HepG2 (cell line): Measurements from ENCODE around the gene P3H4. TPM values are rescaled to one million over a fixed set of nuclear protein-coding genes. Genes with fewer than 3 reads are reported as not detected.
A peak's percentile ranks its signal among the peaks of the same experiment; 100 is the strongest.

Source experiments
- ATF1 ChIP-seq: IDR thresholded peaks from 2 replicates; pipeline ENCODE4 v1.6.1; 2016; ENCODE audit warnings: mild to moderate bottlenecking, control low read depth
- CREB1 ChIP-seq, 2 experiments: fragments of 450-650 bp in 1 of 2; IDR thresholded peaks; 2 replicates each; pipeline ENCODE4 v1.6.1; 2016 to 2017; ENCODE audit warnings: control low read depth in 1 of 2, mild to moderate bottlenecking in 1 of 2, missing compliant biosample characterization in 1 of 2, missing genetic modification characterization in 1 of 2
- HMG20B ChIP-seq: conservative IDR thresholded peaks from 2 replicates; pipeline ENCODE4 v1.6.1; 2016; ENCODE audit warnings: missing genetic modification reagents, missing compliant biosample characterization
- HNF1A ChIP-seq, 2 experiments: sonication (generic) in 1 of 2; formaldehyde crosslinking in 1 of 2; IDR thresholded peaks; 2 replicates each; pipeline versions ENCODE4 v1.4.0 to v1.6.1; 2016 to 2020; ENCODE audit warnings: borderline replicate concordance in 1 of 2, low read depth in 1 of 2, mild to moderate bottlenecking in 1 of 2, missing genetic modification reagents in 1 of 2
- KLF15 ChIP-seq: sonication (generic); formaldehyde crosslinking; IDR thresholded peaks from 2 replicates; pipeline ENCODE4 v1.8.1; 2023; ENCODE audit warnings: borderline replicate concordance, mild to moderate bottlenecking, inconsistent platforms, missing genetic modification reagents, mixed read lengths
- NR1H2 ChIP-seq: sonication (generic); formaldehyde crosslinking; IDR thresholded peaks from 2 replicates; pipeline ENCODE4 v1.8.1; 2022; ENCODE audit warnings: low read depth, missing genetic modification reagents, borderline replicate concordance
- RBM22 ChIP-seq: fragments of 200-400 bp; formaldehyde crosslinking; optimal IDR thresholded peaks from 2 replicates; pipeline ENCODE3; 2017; ENCODE audit warnings: mild to moderate bottlenecking, low read length, moderate library complexity
- SAFB2 ChIP-seq: sonication (generic); formaldehyde crosslinking; IDR thresholded peaks from 2 replicates; pipeline ENCODE4 v1.5.1; 2020; ENCODE audit warnings: missing genetic modification reagents, low read depth, mild to moderate bottlenecking, borderline replicate concordance
- TGIF2 ChIP-seq: IDR thresholded peaks from 2 replicates; pipeline ENCODE4 v1.6.1; 2016; ENCODE audit warnings: control low read depth, missing compliant biosample characterization
- ZFP90 ChIP-seq: sonication (generic); formaldehyde crosslinking; IDR thresholded peaks from 2 replicates; pipeline ENCODE4 v1.8.0; 2022; ENCODE audit warnings: missing genetic modification reagents, mild to moderate bottlenecking, inconsistent platforms, borderline replicate concordance
- ZNF343 ChIP-seq: sonication (generic); formaldehyde crosslinking; IDR thresholded peaks from 2 replicates; pipeline ENCODE4 v1.4.0; 2020; ENCODE audit warnings: mild to moderate bottlenecking, missing genetic modification reagents
- ZNF496 ChIP-seq: sonication (generic); formaldehyde crosslinking; IDR thresholded peaks from 2 replicates; pipeline ENCODE4 v1.8.1; 2023; ENCODE audit warnings: mild to moderate bottlenecking, moderate library complexity, missing genetic modification reagents; ENCODE audit not compliant: insufficient replicate concordance
- ZNF501 ChIP-seq: sonication (generic); formaldehyde crosslinking; IDR thresholded peaks from 2 replicates; pipeline ENCODE4 v1.5.1; 2020; ENCODE audit warnings: mild to moderate bottlenecking, moderate library complexity, missing genetic modification reagents
- ZNF562 ChIP-seq: sonication (generic); formaldehyde crosslinking; IDR thresholded peaks from 2 replicates; pipeline ENCODE4 v1.8.0; 2022; ENCODE audit warnings: missing genetic modification reagents, borderline replicate concordance
- ZNF564 ChIP-seq: sonication (generic); formaldehyde crosslinking; IDR thresholded peaks from 2 replicates; pipeline ENCODE4 v1.8.1; 2023; ENCODE audit warnings: mild to moderate bottlenecking, missing genetic modification reagents
- ZNF639 ChIP-seq: conservative IDR thresholded peaks from 2 replicates; pipeline ENCODE4 v1.6.1; 2018; ENCODE audit warnings: missing genetic modification reagents
- ZNF709 ChIP-seq: sonication (generic); formaldehyde crosslinking; IDR thresholded peaks from 2 replicates; pipeline ENCODE4 v1.5.0; 2020; ENCODE audit warnings: mild to moderate bottlenecking, missing genetic modification reagents
- ZNF766 ChIP-seq: sonication (generic); formaldehyde crosslinking; IDR thresholded peaks from 2 replicates; pipeline ENCODE4 v1.5.0; 2020; ENCODE audit warnings: missing genetic modification reagents, borderline replicate concordance
- ZNF776 ChIP-seq: sonication (generic); formaldehyde crosslinking; IDR thresholded peaks from 2 replicates; pipeline ENCODE4 v1.4.0; 2020; ENCODE audit warnings: mild to moderate bottlenecking, missing genetic modification reagents
- polyA plus RNA-seq, 8 experiments: library from polyadenylated mRNA; depleted of rRNA in 3 of 8; stranded (reverse) in 7 of 8; unstranded in 1 of 8; fragments of >200 nt; fragmentation: Illumina TruSeq in 4 of 8; extraction: Trizol in 4 of 8; gene quantifications; 2 replicates each; pipeline versions ENCODE4 v1.2.1 to v1.2.3, GENCODE V29; 2011 to 2016; ENCODE audit warnings: low read depth in 4 of 8, missing spikeins in 1 of 8, mixed read lengths in 1 of 8; ENCODE audit not compliant: insufficient read depth in 1 of 8
- total RNA-seq, 5 experiments: library from RNA; depleted of rRNA; stranded (reverse); fragments of >200 nt; fragmentation: Illumina TruSeq; extraction: Trizol; gene quantifications; 2 replicates each; pipeline ENCODE4 v1.2.3, GENCODE V29; 2016; ENCODE audit warnings: low read depth in 1 of 5
- TF ChIP-seq, protein P1 (sequence below): sonication (generic); formaldehyde crosslinking; IDR thresholded peaks from 2 replicates; pipeline ENCODE4 v1.5.0; 2020; ENCODE audit warnings: mild to moderate bottlenecking, missing genetic modification reagents
- TF ChIP-seq, protein P2 (sequence below): IDR thresholded peaks from 2 replicates; pipeline ENCODE4 v1.6.1; 2012; ENCODE audit warnings: inconsistent platforms

The P3H4 gene
- total and polyA plus RNA-seq, 2 of the 13 experiments (the other 11 are each of a cell fraction or from before 2014, with no cell fraction given): 37.1 to 50.6 TPM

GRCh38 chr17:41801374-41802271 lies 10.1 kb downstream of the P3H4 start (continued):
- TF ChIP-seq, protein P1, sequence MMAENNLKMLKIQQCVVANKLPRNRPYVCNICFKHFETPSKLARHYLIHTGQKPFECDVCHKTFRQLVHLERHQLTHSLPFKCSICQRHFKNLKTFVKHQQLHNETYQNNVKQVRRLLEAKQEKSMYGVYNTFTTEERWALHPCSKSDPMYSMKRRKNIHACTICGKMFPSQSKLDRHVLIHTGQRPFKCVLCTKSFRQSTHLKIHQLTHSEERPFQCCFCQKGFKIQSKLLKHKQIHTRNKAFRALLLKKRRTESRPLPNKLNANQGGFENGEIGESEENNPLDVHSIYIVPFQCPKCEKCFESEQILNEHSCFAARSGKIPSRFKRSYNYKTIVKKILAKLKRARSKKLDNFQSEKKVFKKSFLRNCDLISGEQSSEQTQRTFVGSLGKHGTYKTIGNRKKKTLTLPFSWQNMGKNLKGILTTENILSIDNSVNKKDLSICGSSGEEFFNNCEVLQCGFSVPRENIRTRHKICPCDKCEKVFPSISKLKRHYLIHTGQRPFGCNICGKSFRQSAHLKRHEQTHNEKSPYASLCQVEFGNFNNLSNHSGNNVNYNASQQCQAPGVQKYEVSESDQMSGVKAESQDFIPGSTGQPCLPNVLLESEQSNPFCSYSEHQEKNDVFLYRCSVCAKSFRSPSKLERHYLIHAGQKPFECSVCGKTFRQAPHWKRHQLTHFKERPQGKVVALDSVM: no peak
- TF ChIP-seq ZNF564 (CRISPR knock-in tag) (no peak), ZNF562 (CRISPR knock-in tag) (no peak), KLF15 (no peak), SAFB2 (no peak), HMG20B (CRISPR knock-in tag) (no peak; the same call in 1 of the 2 replicates), CREB1 (IDR thresholded peaks at IDR 0.05) (no peak), CREB1 (CRISPR knock-in tag; IDR thresholded peaks at IDR 0.05) (no peak), RBM22 (peak; percentile 88), ZNF501 (CRISPR knock-in tag) (no peak), ZNF776 (no peak), NR1H2 (no peak), TGIF2 (CRISPR knock-in tag) (no peak), ZFP90 (CRISPR knock-in tag) (no peak), ZNF709 (CRISPR knock-in tag) (no peak), ZNF496 (CRISPR knock-in tag) (no peak), ZNF766 (CRISPR knock-in tag) (no peak), ZNF639 (no peak), HNF1A (IDR thresholded peaks at IDR 0.05; ENCODE audit: low read depth) (no peak), HNF1A (CRISPR knock-in tag; IDR thresholded peaks at IDR 0.05; ENCODE audit: borderline replicate concordance) (peak; percentile 65), ZNF343 (CRISPR knock-in tag) (peak; percentile 73; the same call in 1 of the 2 replicates), ATF1 (CRISPR knock-in tag) (no peak)
- TF ChIP-seq, protein P2, sequence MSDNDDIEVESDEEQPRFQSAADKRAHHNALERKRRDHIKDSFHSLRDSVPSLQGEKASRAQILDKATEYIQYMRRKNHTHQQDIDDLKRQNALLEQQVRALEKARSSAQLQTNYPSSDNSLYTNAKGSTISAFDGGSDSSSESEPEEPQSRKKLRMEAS: peak; percentile 38; the same call in 1 of the 2 replicates
